ENCODE data around the gene RAD18.

RAD18 gene

DNA sequence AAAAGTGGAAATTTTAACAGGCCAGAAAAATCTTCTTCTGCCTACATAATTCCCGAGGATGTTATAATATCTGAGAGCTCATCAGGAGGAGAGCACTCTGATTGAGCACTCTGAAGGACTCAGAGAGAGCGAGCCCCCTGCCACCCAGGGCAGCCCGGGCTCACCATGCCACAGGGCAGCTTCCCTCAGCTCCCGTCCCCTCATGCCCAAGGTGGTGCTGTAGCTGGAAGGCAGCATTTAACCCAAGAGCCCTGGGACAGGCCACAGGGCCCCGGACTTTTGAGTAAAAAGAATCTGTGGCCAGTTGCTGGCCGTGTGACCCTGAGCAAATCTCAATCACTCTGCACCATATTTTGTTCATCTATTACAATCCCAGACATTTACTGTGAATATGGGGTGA is 23.5 kb upstream of the RAD18 start:
- TF ChIP-seq, protein P1, sequence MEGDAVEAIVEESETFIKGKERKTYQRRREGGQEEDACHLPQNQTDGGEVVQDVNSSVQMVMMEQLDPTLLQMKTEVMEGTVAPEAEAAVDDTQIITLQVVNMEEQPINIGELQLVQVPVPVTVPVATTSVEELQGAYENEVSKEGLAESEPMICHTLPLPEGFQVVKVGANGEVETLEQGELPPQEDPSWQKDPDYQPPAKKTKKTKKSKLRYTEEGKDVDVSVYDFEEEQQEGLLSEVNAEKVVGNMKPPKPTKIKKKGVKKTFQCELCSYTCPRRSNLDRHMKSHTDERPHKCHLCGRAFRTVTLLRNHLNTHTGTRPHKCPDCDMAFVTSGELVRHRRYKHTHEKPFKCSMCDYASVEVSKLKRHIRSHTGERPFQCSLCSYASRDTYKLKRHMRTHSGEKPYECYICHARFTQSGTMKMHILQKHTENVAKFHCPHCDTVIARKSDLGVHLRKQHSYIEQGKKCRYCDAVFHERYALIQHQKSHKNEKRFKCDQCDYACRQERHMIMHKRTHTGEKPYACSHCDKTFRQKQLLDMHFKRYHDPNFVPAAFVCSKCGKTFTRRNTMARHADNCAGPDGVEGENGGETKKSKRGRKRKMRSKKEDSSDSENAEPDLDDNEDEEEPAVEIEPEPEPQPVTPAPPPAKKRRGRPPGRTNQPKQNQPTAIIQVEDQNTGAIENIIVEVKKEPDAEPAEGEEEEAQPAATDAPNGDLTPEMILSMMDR (conservative IDR thresholded peaks at IDR 0.05; ENCODE audit: control insufficient read depth, insufficient read depth, low read depth, low read length), result no peak
- no peak for DNase-seq (ENCODE audit: low read depth)
- H3K4me3 ChIP-seq (ENCODE audit: control insufficient read depth, low read depth, low read length), result no peak overlapping the region

DNA sequence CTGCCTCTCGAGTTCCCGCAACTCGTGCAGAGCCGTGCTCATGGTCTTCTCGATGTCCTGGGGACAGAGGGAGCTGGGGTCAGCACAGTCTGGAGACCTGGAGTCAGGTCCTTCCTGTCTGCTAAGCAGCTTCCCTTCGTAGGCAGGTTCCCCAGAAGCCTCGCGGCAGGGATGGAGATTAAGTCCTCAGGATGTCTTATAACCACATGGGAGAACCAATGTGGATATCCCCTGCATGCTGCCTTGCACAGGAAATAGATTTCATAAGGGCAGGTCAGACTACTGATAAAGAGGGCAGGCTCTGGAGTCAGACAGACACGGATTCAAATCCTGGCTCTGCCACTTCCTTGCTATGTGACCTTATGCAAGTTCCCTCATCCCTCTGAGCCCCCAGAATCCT is 22.6 kb upstream of the RAD18 start:
- no peak overlapping the region for H3K4me3 ChIP-seq (ENCODE audit: control insufficient read depth, low read depth, low read length)
- no peak for DNase-seq (ENCODE audit: low read depth)
- TF ChIP-seq, protein P1 (conservative IDR thresholded peaks at IDR 0.05; ENCODE audit: control insufficient read depth, insufficient read depth, low read depth, low read length), result no peak

DNA sequence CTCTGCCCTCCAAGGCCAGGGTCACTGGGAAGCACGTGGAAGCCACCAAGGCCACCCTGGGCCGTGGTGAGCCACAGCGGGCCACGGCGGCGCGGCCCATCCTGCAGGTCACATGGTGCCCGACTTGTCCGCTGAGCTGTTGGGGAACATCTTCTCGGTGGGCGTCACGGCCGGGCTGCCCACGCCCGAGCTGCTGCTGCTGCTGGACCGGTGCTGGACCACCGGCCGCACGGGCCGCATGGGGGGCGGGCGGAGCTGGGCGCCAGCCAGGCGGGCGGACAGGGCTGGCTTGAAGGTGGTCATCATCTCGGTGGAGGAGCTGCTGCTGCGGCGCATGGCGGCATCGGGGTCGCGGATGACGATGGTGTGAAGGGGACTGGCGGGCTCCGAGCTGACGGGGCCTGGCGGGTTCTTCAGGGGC is 22.1 kb upstream of the RAD18 start:
- no peak overlapping the region for H3K4me3 ChIP-seq (ENCODE audit: control insufficient read depth, low read depth, low read length)
- TF ChIP-seq, protein P1 (conservative IDR thresholded peaks at IDR 0.05; ENCODE audit: control insufficient read depth, insufficient read depth, low read depth, low read length), result no peak
- no peak for DNase-seq (ENCODE audit: low read depth)

DNA sequence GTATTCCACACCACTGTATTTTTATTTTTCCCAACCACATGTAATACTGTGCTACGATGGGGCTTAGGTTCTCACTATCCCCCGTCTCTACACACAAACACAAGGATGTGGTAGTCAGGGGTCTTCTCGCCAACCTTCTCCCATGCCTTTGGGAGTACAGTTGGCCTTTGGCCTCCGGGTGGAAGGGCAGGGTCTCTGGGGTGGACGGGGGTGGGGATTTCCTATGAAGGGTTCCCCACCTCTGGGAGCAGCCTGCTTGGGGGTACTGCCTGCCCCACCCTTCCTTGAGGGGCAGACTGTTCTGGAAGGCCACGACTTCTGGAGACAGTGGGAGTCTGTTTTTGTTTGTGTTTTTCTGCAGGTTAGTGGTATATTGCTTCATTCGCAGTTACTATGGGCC is 21.3 kb upstream of the RAD18 start:
- no peak for DNase-seq (ENCODE audit: low read depth)
- TF ChIP-seq, protein P1 (conservative IDR thresholded peaks at IDR 0.05; ENCODE audit: control insufficient read depth, insufficient read depth, low read depth, low read length), result no peak
- no peak overlapping the region for H3K4me3 ChIP-seq (ENCODE audit: control insufficient read depth, low read depth, low read length)

DNA sequence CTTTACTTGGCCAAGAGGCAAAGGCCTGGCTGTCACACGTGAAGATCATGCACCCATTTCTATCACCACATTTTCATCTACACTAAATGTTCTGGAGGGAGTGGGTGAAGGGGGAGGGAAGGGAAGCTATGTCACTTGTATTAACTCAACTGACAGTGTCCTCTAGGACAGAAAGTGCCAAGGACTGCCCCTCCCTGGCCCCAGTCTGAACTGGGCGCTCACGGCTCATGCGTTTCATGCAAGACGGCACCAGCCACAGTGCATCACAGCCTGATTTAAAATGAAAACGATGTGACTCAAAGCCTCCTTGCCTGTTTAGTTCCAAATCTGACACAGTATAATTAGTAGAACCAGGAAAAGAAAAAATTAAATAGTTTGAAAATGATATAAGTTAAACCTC is 20.8 kb upstream of the RAD18 start:
- no peak for DNase-seq (ENCODE audit: low read depth)
- TF ChIP-seq, protein P1 (conservative IDR thresholded peaks at IDR 0.05; ENCODE audit: control insufficient read depth, insufficient read depth, low read depth, low read length), result no peak
- no peak overlapping the region for H3K4me3 ChIP-seq (ENCODE audit: control insufficient read depth, low read depth, low read length)

DNA sequence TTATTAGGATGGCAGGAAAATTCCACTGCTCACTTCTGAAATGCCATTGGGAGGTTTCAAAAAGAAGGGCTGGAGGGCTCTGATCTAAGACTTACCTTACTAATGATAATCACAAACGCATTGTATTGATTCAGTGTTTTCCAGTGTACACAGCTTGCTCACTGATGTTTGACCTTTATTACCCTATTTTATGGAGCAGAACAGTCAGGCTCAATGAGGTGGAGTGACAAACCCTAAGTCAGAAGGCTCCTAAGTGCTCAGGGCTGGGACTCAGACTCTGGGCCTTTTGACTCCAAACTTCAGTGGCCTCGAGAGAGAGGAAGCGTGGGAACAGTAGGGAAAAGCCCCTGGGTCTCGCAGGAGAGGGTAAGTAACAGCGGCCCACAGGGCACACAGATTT is 20.3 kb upstream of the RAD18 start:
- H3K4me3 ChIP-seq (ENCODE audit: control insufficient read depth, low read depth, low read length), result no peak overlapping the region
- TF ChIP-seq, protein P1 (conservative IDR thresholded peaks at IDR 0.05; ENCODE audit: control insufficient read depth, insufficient read depth, low read depth, low read length), result no peak
- DNase-seq (ENCODE audit: low read depth), result no peak

DNA sequence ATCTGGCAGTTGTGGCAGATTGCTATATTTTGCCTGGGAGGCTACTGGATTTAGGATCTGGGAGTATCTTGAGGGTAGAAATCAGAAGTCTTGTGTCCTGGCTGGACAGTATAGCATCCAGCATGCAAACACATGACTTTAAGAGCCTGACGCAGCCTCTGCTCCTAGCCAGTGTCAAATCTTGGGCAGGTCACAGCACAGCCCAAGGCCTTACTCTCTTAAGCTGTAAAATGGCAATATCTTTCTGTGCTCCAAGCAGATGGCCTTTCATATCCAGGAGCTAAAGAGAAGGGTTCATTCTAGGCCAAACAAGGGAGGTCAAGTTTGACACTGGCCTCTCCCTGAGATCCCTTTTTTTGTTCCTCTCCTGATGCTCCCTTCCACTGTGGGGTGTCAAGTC is 19.8 kb upstream of the RAD18 start:
- no peak overlapping the region for H3K4me3 ChIP-seq (ENCODE audit: control insufficient read depth, low read depth, low read length)
- TF ChIP-seq, protein P1 (conservative IDR thresholded peaks at IDR 0.05; ENCODE audit: control insufficient read depth, insufficient read depth, low read depth, low read length), result no peak
- no peak for DNase-seq (ENCODE audit: low read depth)
